PFSK-1 (cell line): Measurements from ENCODE around the gene HNRNPH3.

Source experiments
- FOXP2 ChIP-seq: optimal IDR thresholded peaks from 2 replicates; pipeline ENCODE3; 2011; ENCODE audit warnings: borderline replicate concordance, control low read depth, inconsistent platforms; ENCODE audit not compliant: insufficient read depth; ENCODE audit errors: extremely low read length, extremely low read depth
- POLR2AphosphoS5 ChIP-seq: IDR thresholded peaks from 2 replicates; pipeline ENCODE4 v1.6.1; 2012; ENCODE audit warnings: low read depth, mild to moderate bottlenecking, control low read depth, low read length, moderate library complexity
- REST ChIP-seq, 2 experiments: IDR thresholded peaks; 2 replicates each; pipeline versions ENCODE4 v1.6.1 to v1.8.0; 2011 to 2012; ENCODE audit warnings: low read depth in 2 of 2, low read length in 2 of 2, control low read depth in 1 of 2, inconsistent platforms in 1 of 2, mild to moderate bottlenecking in 1 of 2, moderate library complexity in 1 of 2; ENCODE audit not compliant: insufficient read depth in 1 of 2
- SIN3A ChIP-seq: IDR thresholded peaks from 2 replicates; pipeline ENCODE4 v1.6.1; 2012; ENCODE audit warnings: mild to moderate bottlenecking, low read length, moderate library complexity, borderline replicate concordance; ENCODE audit not compliant: insufficient read depth
- TAF1 ChIP-seq: IDR thresholded peaks from 2 replicates; pipeline ENCODE4 v1.6.1; 2012; ENCODE audit warnings: low read length, control low read depth, borderline replicate concordance; ENCODE audit not compliant: insufficient read depth

The HNRNPH3 gene

GRCh38 chr10:68333440-68334431, 1.9 kb downstream of the HNRNPH3 start:
- no peak for TF ChIP-seq FOXP2
- TF ChIP-seq POLR2AphosphoS5, result no peak
- TF ChIP-seq SIN3A, result no peak
- TF ChIP-seq REST (IDR thresholded peaks at IDR 0.05; ENCODE audit: insufficient read depth in 1 of 2, low read depth in 2 of 2, low read length in 2 of 2), result no peak
- no peak for TF ChIP-seq TAF1

- TF ChIP-seq POLR2AphosphoS5 (no peak), TAF1 (no peak), REST (IDR thresholded peaks at IDR 0.05; ENCODE audit: insufficient read depth in 1 of 2, low read depth in 2 of 2, low read length in 2 of 2) (no peak), FOXP2 (no peak), SIN3A (no peak)
These were observed 3.0 kb downstream of the HNRNPH3 start for GRCh38 chr10:68334672-68335467.

- no peak for TF ChIP-seq SIN3A
- TF ChIP-seq FOXP2, result no peak
- TF ChIP-seq TAF1, result no peak
- TF ChIP-seq POLR2AphosphoS5, result no peak
- no peak for TF ChIP-seq REST (IDR thresholded peaks at IDR 0.05; ENCODE audit: insufficient read depth in 1 of 2, low read depth in 2 of 2, low read length in 2 of 2)
These were observed 5.0 kb downstream of the HNRNPH3 start for GRCh38 chr10:68336754-68337351.

- TF ChIP-seq TAF1 (no peak), POLR2AphosphoS5 (no peak), REST (IDR thresholded peaks at IDR 0.05; ENCODE audit: insufficient read depth in 1 of 2, low read depth in 2 of 2, low read length in 2 of 2) (no peak), SIN3A (no peak), FOXP2 (no peak)
These were observed 8.7 kb downstream of the HNRNPH3 start for GRCh38 chr10:68340358-68341080.
